PC-3 (cell line): ENCODE results near the gene LRRD1.

Source experiments
- EZH2 ChIP-seq: fragments of 300-600 bp; sonication (generic); IDR thresholded peaks from one replicate; pipeline ENCODE4 v1.6.1; 2017; ENCODE audit warnings: antibody characterized with exemption, mild to moderate bottlenecking, low read length; ENCODE audit not compliant: unreplicated experiment
- TF ChIP-seq, protein P1 (sequence below): fragments of 300-600 bp; sonication (generic); conservative IDR thresholded peaks from 2 replicates; pipeline ENCODE4 v1.5.1; 2017; ENCODE audit warnings: antibody characterized with exemption, low read depth, mild to moderate bottlenecking, low read length

DNA sequence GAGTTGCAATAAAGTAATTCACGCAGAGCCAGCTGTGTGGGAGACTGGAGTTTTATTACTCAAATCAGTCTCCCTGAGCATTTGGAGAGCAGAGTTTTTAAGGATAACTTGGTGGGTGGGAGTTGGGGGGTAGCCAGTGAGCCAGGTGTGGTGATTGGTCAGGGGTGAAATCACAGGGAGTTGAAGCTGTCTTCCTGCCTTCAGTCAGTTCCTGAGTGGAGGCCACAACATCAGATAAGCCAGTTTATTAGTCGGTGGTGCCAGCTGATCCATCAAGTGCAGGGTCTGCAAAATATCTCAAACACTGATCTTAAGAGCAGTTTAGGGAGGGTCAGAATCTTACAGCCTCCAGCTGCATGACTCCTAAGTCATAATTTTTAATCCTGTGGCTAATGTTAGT is 41.4 kb downstream of the LRRD1 start:
- TF ChIP-seq, protein P1, sequence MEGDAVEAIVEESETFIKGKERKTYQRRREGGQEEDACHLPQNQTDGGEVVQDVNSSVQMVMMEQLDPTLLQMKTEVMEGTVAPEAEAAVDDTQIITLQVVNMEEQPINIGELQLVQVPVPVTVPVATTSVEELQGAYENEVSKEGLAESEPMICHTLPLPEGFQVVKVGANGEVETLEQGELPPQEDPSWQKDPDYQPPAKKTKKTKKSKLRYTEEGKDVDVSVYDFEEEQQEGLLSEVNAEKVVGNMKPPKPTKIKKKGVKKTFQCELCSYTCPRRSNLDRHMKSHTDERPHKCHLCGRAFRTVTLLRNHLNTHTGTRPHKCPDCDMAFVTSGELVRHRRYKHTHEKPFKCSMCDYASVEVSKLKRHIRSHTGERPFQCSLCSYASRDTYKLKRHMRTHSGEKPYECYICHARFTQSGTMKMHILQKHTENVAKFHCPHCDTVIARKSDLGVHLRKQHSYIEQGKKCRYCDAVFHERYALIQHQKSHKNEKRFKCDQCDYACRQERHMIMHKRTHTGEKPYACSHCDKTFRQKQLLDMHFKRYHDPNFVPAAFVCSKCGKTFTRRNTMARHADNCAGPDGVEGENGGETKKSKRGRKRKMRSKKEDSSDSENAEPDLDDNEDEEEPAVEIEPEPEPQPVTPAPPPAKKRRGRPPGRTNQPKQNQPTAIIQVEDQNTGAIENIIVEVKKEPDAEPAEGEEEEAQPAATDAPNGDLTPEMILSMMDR, result no peak
- TF ChIP-seq EZH2, result no peak
